ENCODE measurements around the gene MINDY4. TPM values are rescaled to one million over a fixed set of nuclear protein-coding genes. Genes with fewer than 3 reads are reported as not detected.

The MINDY4 gene
- total and polyA plus RNA-seq, 2 donors = 1.5 to 1.7 TPM

DNA sequence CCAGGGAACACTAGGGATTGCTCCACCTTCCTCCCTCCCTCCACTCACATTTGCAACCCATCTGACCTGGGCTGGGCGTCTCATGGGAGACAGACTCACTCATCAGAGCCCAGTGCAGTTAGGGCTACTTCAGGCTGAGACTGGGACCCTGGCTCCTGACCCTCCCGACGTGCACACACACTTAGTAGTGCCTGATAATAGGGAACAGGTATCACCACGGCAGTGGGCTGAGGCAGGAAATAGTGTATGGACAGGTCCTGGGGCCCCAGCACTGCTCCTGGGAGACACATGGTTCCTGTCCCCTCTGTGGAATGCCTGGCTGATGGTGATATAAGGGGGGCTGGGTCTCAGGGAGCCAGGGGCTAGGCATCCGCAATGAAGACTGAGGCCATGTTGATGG, 154.7 kb downstream of the MINDY4 start:
- no peak for DNase-seq (ENCODE audit: low read depth in 6 of 9, low spot score in 9 of 9)
- H3K4me1 ChIP-seq (ENCODE audit: control insufficient read depth in 2 of 2, insufficient read depth in 2 of 2, low read length in 2 of 2) = no peaks in the 10 kb centered on the region
- H3K4me3 ChIP-seq (ENCODE audit: low read length in 2 of 2) = no peak overlapping the region
- 86% methylated on average over 5 of the region's 5 CpGs for WGBS
- no peaks in the 10 kb centered on the region for H3K27me3 ChIP-seq (ENCODE audit: control insufficient read depth in 2 of 2, insufficient read depth in 1 of 2, low read length in 1 of 2)
- peaks cover 0 to 4% of the 10 kb centered on the region in 2 donors for H3K9me3 ChIP-seq (ENCODE audit: control insufficient read depth in 2 of 2, insufficient read depth in 1 of 2, low read length in 1 of 2)
- no peaks in the 10 kb centered on the region for H3K36me3 ChIP-seq (ENCODE audit: control insufficient read depth in 2 of 2, insufficient read depth in 2 of 2, low read length in 1 of 2)
- H3K27ac ChIP-seq (ENCODE audit: low read depth in 1 of 2, low read length in 1 of 2) = no peak overlapping the region

DNA sequence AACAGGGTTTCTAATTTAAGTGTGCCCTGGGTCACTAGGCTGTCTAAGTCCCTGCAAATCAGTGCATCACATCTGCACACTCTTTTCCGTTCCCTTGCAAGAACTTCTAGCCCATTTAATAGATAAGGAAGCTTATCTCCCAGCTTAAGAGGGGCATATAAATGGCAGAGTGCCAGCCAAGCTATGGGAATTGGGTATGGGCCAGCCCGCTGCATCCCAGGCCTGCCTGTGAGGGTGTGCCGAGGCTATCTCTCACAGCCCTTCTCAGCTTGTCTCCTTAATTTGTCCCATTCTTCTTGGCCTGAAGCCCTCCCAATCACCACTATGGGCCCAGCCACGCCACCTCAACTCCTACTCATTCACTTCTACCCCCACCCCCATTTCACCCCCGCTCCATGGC, 155.1 kb downstream of the MINDY4 start:
- DNase-seq (ENCODE audit: low read depth in 6 of 9, low spot score in 9 of 9) = no peak
- no peaks in the 10 kb centered on the region for H3K36me3 ChIP-seq (ENCODE audit: control insufficient read depth in 2 of 2, insufficient read depth in 2 of 2, low read length in 1 of 2)
- WGBS = 93% methylated on average over 5 of the region's 5 CpGs

DNA sequence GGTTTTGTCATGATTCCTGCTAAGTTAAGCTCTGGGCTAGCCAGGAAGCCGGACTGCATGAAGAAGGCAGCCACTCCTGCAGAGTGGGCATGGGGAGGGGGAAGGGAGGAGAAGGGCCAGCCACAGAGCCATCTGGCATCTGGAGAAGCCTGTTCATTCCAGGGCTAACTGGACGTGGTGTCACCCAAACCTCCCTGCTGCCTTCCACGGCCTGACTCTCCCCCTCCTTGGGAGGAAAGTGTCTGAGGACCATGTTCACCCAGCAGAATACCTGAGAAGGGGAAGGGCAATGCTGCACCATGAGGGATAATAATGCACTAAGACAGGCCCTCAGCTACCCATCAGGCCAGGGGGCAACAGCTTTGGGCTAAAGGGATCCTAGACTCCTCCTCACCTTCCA, 155.8 kb downstream of the MINDY4 start:
- 89% methylated on average over 3 of the region's 3 CpGs for WGBS

More for the DNA sequence above, 155.1 kb downstream of the MINDY4 start:
- Histone ChIP-seq H3K27me3 (ENCODE audit: control insufficient read depth in 2 of 2, insufficient read depth in 1 of 2, low read length in 1 of 2) (no peaks in the 10 kb centered on the region), H3K9me3 (ENCODE audit: control insufficient read depth in 2 of 2, insufficient read depth in 1 of 2, low read length in 1 of 2) (peaks cover 0 to 4% of the 10 kb centered on the region in 2 donors), H3K4me1 (ENCODE audit: control insufficient read depth in 2 of 2, insufficient read depth in 2 of 2, low read length in 2 of 2) (no peaks in the 10 kb centered on the region), H3K27ac (ENCODE audit: low read depth in 1 of 2, low read length in 1 of 2) (no peak overlapping the region), H3K4me3 (ENCODE audit: low read length in 2 of 2) (no peak overlapping the region)

DNA sequence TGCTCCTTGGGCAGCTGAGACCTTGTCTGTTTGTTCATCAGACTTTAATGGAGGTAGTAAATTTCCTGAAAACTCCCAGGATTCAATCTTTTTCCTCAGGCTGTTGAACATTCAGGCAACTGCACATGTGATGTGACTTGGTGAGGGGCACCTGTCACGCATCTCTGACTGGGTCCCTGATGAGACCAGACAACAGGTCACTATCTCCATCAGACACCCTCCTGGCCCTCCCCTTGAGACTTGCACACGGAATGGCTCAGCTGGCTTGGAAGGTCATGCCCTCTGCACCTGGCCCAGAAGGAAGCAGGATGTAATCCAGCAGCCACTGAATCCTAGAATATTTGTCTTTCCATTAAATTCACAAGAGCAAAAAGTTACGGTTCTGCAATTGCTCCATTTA, 156.3 kb downstream of the MINDY4 start:
- no peaks in the 10 kb centered on the region for H3K4me1 ChIP-seq (ENCODE audit: control insufficient read depth in 2 of 2, insufficient read depth in 2 of 2, low read length in 2 of 2)
- no peak for DNase-seq (ENCODE audit: low read depth in 6 of 9, low spot score in 9 of 9)
- 90% methylated on average over 3 of the region's 3 CpGs for WGBS
- H3K36me3 ChIP-seq (ENCODE audit: control insufficient read depth in 2 of 2, insufficient read depth in 2 of 2, low read length in 1 of 2) = no peaks in the 10 kb centered on the region
- H3K27me3 ChIP-seq (ENCODE audit: control insufficient read depth in 2 of 2, insufficient read depth in 1 of 2, low read length in 1 of 2) = no peaks in the 10 kb centered on the region
- peaks cover 0 to 4% of the 10 kb centered on the region in 2 donors for H3K9me3 ChIP-seq (ENCODE audit: control insufficient read depth in 2 of 2, insufficient read depth in 1 of 2, low read length in 1 of 2)
- no peak overlapping the region for H3K4me3 ChIP-seq (ENCODE audit: low read length in 2 of 2)
- no peak overlapping the region for H3K27ac ChIP-seq (ENCODE audit: low read depth in 1 of 2, low read length in 1 of 2)

More for the DNA sequence above, 155.8 kb downstream of the MINDY4 start:
- Histone ChIP-seq H3K4me3 (ENCODE audit: low read length in 2 of 2) (no peak overlapping the region), H3K9me3 (ENCODE audit: control insufficient read depth in 2 of 2, insufficient read depth in 1 of 2, low read length in 1 of 2) (peaks cover 0 to 4% of the 10 kb centered on the region in 2 donors), H3K27me3 (ENCODE audit: control insufficient read depth in 2 of 2, insufficient read depth in 1 of 2, low read length in 1 of 2) (no peaks in the 10 kb centered on the region), H3K36me3 (ENCODE audit: control insufficient read depth in 2 of 2, insufficient read depth in 2 of 2, low read length in 1 of 2) (no peaks in the 10 kb centered on the region), H3K4me1 (ENCODE audit: control insufficient read depth in 2 of 2, insufficient read depth in 2 of 2, low read length in 2 of 2) (no peaks in the 10 kb centered on the region), H3K27ac (ENCODE audit: low read depth in 1 of 2, low read length in 1 of 2) (no peak overlapping the region)
- DNase-seq (ENCODE audit: low read depth in 6 of 9, low spot score in 9 of 9) = no peak

DNA sequence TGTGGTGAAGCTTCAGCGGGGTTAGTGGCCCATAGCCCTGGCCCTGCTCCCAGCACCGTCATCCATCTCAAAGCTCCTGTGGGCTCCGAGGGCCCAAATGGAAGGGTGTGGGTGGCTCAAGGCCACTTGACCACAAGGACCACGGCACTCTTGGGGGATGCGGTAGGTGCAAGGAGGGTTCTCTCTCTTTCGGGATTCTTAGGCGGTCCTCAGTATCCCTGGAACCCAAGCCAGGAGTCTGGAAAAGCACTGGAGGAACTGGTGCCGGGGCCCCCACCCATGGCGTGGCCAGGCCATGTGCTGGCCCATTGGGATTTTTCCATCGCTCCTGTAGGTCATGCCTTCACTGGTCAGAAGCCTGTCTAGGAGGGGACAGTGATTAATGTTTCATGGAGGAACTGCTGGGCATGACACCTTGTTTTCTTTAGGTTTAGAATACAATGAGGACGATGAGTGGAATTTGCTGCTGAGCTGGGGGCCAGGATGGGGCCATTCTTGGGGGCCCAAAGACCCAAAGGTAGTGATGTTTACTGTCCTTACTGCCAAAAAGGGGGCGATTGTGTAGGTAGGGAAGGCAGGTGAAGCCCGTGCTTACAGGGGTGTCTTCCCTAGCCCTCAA, 157.1 kb downstream of the MINDY4 start:
- H3K9me3 ChIP-seq (ENCODE audit: control insufficient read depth in 2 of 2, insufficient read depth in 1 of 2, low read length in 1 of 2) = peaks cover 0 to 4% of the 10 kb centered on the region in 2 donors
- H3K27me3 ChIP-seq (ENCODE audit: control insufficient read depth in 2 of 2, insufficient read depth in 1 of 2, low read length in 1 of 2) = no peaks in the 10 kb centered on the region
- DNase-seq (ENCODE audit: low read depth in 6 of 9, low spot score in 9 of 9) = no peak
- WGBS = 94% methylated on average over 13 of the region's 13 CpGs
- H3K4me3 ChIP-seq (ENCODE audit: low read length in 2 of 2) = no peak overlapping the region
- H3K4me1 ChIP-seq (ENCODE audit: control insufficient read depth in 2 of 2, insufficient read depth in 2 of 2, low read length in 2 of 2) = no peaks in the 10 kb centered on the region
- H3K27ac ChIP-seq (ENCODE audit: low read depth in 1 of 2, low read length in 1 of 2) = no peak overlapping the region
- H3K36me3 ChIP-seq (ENCODE audit: control insufficient read depth in 2 of 2, insufficient read depth in 2 of 2, low read length in 1 of 2) = no peaks in the 10 kb centered on the region

DNA sequence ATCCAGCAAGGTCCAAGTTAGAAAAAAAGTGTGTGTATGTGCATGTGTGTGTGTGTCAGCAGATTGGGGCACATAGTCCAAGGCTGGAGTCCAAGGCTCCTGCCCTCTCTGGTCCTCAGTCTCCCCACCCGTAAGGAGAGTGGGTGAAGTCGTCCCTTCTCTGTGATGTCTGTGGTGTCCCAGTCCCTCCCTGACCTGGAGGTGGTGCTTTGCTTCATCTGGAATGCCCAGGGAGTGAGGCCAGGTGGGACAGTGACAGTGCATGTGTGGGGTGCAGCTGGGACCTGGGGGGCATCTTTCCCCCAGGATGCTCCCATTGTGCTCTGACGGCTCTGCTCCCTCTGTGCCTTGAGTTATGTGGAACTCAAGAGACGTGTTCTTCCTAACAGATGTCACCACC, 158.5 kb downstream of the MINDY4 start:
- no peaks in the 10 kb centered on the region for H3K36me3 ChIP-seq (ENCODE audit: control insufficient read depth in 2 of 2, insufficient read depth in 2 of 2, low read length in 1 of 2)
- no peak overlapping the region for H3K27ac ChIP-seq (ENCODE audit: low read depth in 1 of 2, low read length in 1 of 2)
- H3K27me3 ChIP-seq (ENCODE audit: control insufficient read depth in 2 of 2, insufficient read depth in 1 of 2, low read length in 1 of 2) = no peaks in the 10 kb centered on the region
- WGBS = 96% methylated on average over 4 of the region's 4 CpGs
- no peak overlapping the region for H3K4me3 ChIP-seq (ENCODE audit: low read length in 2 of 2)
- no peaks in the 10 kb centered on the region for H3K4me1 ChIP-seq (ENCODE audit: control insufficient read depth in 2 of 2, insufficient read depth in 2 of 2, low read length in 2 of 2)
- DNase-seq (ENCODE audit: low read depth in 6 of 9, low spot score in 9 of 9) = no peak
- peaks cover 0 to 4% of the 10 kb centered on the region in 2 donors for H3K9me3 ChIP-seq (ENCODE audit: control insufficient read depth in 2 of 2, insufficient read depth in 1 of 2, low read length in 1 of 2)

DNA sequence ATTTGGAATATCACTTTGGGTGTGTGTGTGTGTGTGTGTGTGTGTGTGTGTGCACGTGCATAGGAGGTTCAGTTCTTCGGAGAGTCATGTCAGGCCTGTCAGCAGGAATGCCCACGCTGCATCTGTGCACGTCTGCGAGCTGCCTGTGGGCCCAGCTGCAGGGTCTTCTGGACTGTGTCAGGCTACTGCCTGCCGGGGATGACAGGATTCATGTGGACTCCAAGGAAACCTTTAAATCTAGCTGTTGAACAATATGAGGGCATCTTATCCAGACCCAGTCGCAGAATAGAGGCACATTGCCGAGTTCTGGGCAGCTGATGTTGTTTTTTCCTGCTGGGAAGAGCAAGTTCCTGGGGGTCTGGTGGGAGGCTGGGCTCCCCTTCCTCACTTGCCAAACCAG, 159.4 kb downstream of the MINDY4 start:
- H3K4me3 ChIP-seq (ENCODE audit: low read length in 2 of 2) = no peak overlapping the region
- peaks cover 0 to 4% of the 10 kb centered on the region in 2 donors for H3K9me3 ChIP-seq (ENCODE audit: control insufficient read depth in 2 of 2, insufficient read depth in 1 of 2, low read length in 1 of 2)
- H3K36me3 ChIP-seq (ENCODE audit: control insufficient read depth in 2 of 2, insufficient read depth in 2 of 2, low read length in 1 of 2) = no peaks in the 10 kb centered on the region
- H3K4me1 ChIP-seq (ENCODE audit: control insufficient read depth in 2 of 2, insufficient read depth in 2 of 2, low read length in 2 of 2) = no peaks in the 10 kb centered on the region
- no peaks in the 10 kb centered on the region for H3K27me3 ChIP-seq (ENCODE audit: control insufficient read depth in 2 of 2, insufficient read depth in 1 of 2, low read length in 1 of 2)
- H3K27ac ChIP-seq (ENCODE audit: low read depth in 1 of 2, low read length in 1 of 2) = no peak overlapping the region
- 86% methylated on average over 8 of the region's 8 CpGs for whole genome bisulfite sequencing
- DNase-seq (ENCODE audit: low read depth in 6 of 9, low spot score in 9 of 9) = no peak

DNA sequence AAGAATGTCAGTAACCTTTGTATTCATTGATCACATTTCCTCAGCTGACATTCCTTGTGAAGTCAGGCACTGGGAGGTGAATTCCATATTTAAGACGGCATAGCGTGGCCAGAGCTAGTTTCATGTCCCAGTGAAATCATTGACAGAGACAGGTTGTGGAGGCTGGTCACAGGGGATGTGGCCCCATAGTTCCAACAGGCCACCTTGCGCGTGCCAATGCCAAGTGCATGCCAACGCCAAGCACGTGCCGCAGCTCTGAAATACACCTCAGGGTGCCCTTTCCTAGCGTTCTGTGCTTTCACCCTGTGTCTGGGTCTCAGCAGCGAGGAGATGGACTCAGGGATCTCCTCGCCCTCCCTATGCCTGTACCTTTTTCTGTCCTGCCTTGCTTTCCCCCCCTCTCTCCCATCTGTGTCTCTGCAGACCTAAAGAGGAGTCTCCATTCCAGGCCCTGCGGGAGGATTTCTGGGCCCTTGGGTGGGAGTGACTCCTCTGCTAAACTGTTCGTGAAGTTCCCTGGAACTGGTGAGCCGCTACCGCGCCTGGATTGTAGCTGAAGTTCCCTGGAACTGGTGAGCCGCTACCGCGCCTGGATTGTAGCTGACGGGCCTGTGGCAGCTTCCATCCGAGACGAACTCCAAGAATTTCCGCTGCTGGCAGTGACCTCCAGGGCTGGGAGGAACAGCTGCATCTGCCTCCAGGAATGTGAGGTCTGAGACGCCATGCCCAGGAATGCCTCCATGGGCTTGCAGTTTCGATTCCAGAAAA, 160.1 kb downstream of the MINDY4 start:
- no peak for DNase-seq (ENCODE audit: low read depth in 6 of 9, low spot score in 9 of 9)
- H3K4me3 ChIP-seq (ENCODE audit: low read length in 2 of 2) = no peak overlapping the region
- no peaks in the 10 kb centered on the region for H3K36me3 ChIP-seq (ENCODE audit: control insufficient read depth in 2 of 2, insufficient read depth in 2 of 2, low read length in 1 of 2)
- no peak overlapping the region for H3K27ac ChIP-seq (ENCODE audit: low read depth in 1 of 2, low read length in 1 of 2)
- no peaks in the 10 kb centered on the region for H3K4me1 ChIP-seq (ENCODE audit: control insufficient read depth in 2 of 2, insufficient read depth in 2 of 2, low read length in 2 of 2)
- peaks cover 0 to 4% of the 10 kb centered on the region in 2 donors for H3K9me3 ChIP-seq (ENCODE audit: control insufficient read depth in 2 of 2, insufficient read depth in 1 of 2, low read length in 1 of 2)
- H3K27me3 ChIP-seq (ENCODE audit: control insufficient read depth in 2 of 2, insufficient read depth in 1 of 2, low read length in 1 of 2) = no peaks in the 10 kb centered on the region
- 93% methylated on average over 24 of the region's 24 CpGs for WGBS

DNA sequence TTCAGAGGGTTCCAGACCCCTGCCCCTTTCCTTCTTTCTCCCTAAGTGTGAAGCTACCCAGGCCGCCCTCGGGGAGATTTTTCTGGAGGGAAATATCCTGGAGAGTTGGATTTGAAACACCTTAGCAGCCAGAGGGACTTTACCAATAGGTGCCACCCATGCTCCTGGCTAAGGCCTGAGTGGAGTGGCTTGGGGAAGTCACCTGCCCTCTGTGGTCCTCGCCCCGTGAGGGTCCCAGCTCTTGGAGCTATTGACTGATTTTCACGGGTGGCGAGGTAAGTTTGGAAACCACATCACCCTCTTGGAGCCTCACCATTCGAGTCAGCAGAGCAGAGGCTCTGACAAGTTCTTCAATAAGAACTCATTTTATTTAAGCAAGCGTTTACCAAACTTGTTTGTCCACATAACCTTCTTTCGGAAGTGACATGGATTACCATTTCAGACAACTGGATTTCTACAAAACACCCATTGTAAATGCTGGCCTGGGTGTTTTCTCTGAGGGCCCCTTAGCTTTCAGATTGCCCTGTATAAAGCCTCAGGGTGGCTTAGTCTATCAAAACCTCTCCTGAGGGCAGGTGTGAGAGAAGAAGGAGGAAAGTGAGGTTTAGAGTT, 160.8 kb downstream of the MINDY4 start:
- WGBS = 92% methylated on average over 9 of the region's 9 CpGs
- Histone ChIP-seq H3K27me3 (ENCODE audit: control insufficient read depth in 2 of 2, insufficient read depth in 1 of 2, low read length in 1 of 2) (peaks cover 0 to 5% of the 10 kb centered on the region in 2 donors), H3K9me3 (ENCODE audit: control insufficient read depth in 2 of 2, insufficient read depth in 1 of 2, low read length in 1 of 2) (peaks cover 0 to 1% of the 10 kb centered on the region in 2 donors), H3K27ac (ENCODE audit: low read depth in 1 of 2, low read length in 1 of 2) (no peak overlapping the region), H3K4me1 (ENCODE audit: control insufficient read depth in 2 of 2, insufficient read depth in 2 of 2, low read length in 2 of 2) (no peaks in the 10 kb centered on the region), H3K4me3 (ENCODE audit: low read length in 2 of 2) (no peak overlapping the region), H3K36me3 (ENCODE audit: control insufficient read depth in 2 of 2, insufficient read depth in 2 of 2, low read length in 1 of 2) (no peaks in the 10 kb centered on the region)
- no peak for DNase-seq (ENCODE audit: low read depth in 6 of 9, low spot score in 9 of 9)
